Panc1 (cell line): ENCODE data around the gene STUB1. TPM values are rescaled to one million over a fixed set of nuclear protein-coding genes. Genes with fewer than 3 reads are reported as not detected.
A peak's percentile ranks its signal among the peaks of the same experiment; 100 is the strongest.

ENCODE experiments used
- ATAC-seq: fragments of 200-7000 bp; cut with Tn5 transposase; 2 replicates; pipeline ENCODE4 v1.9.1; 2020; ENCODE audit warnings: mild to moderate bottlenecking, moderate library complexity
- BruUV-seq: library from RNA; stranded (reverse); fragments of 400-500 nt; replicated peaks from 2 replicates; lab custom pipeline; 2021; lab: Mats Ljungman, UMichigan
- CTCF ChIA-PET: fragments of 300-600 bp; sonication (Branson Sonifier 250); formaldehyde crosslinking; loops from one replicate; lab custom pipeline; 2022; ENCODE audit warnings: antibody characterized with exemption; lab: Charles Lee
- POLR2A ChIA-PET: fragments of 300-600 bp; sonication (Branson Sonifier 250); formaldehyde crosslinking; loops from one replicate; lab custom pipeline; 2022; ENCODE audit warnings: antibody characterized with exemption; lab: Charles Lee
- DNase-seq: peaks from one replicate; pipeline ENCODE4 v3.0.0-alpha.2; 2010; ENCODE audit warnings: low read depth, low spot score
- H3K27ac ChIP-seq: 2 replicates; pipeline ENCODE4 v1.5.1; 2011; ENCODE audit warnings: mild to moderate bottlenecking, low read length, inconsistent platforms
- H3K27me3 ChIP-seq: fragments of 200-500 bp; sonication (Bioruptor generic); 2 replicates; pipeline ENCODE4 v1.6.0; 2014; ENCODE audit warnings: low read length, inconsistent platforms; ENCODE audit not compliant: control insufficient read depth, insufficient read depth
- H3K36me3 ChIP-seq: fragments of 200-500 bp; sonication (Bioruptor generic); 2 replicates; pipeline ENCODE4 v1.5.1; 2014; ENCODE audit warnings: inconsistent platforms, mild to moderate bottlenecking, low read length, moderate library complexity; ENCODE audit not compliant: control insufficient read depth, insufficient read depth
- H3K4me1 ChIP-seq: 2 replicates; pipeline ENCODE4 v1.5.1; 2011; ENCODE audit warnings: inconsistent platforms, mild to moderate bottlenecking, low read length, moderate library complexity; ENCODE audit not compliant: control insufficient read depth, insufficient read depth
- H3K4me3 ChIP-seq, 2 experiments: 2 replicates each; pipeline ENCODE4 v1.5.1; 2011 to 2012; ENCODE audit warnings: low read depth in 2 of 2, low read length in 2 of 2, mild to moderate bottlenecking in 2 of 2, inconsistent platforms in 1 of 2, moderate library complexity in 1 of 2
- H3K9me3 ChIP-seq: fragments of 200-500 bp; sonication (Bioruptor generic); 2 replicates; pipeline ENCODE4 v1.5.1; 2014; ENCODE audit warnings: low read depth, mild to moderate bottlenecking, inconsistent platforms, low read length, moderate library complexity; ENCODE audit not compliant: control insufficient read depth, insufficient read depth
- CTCF ChIP-seq: fragments of 450-650 bp; IDR thresholded peaks from 2 replicates; pipeline ENCODE4 v1.5.1; 2017; ENCODE audit warnings: mild to moderate bottlenecking
- POLR2AphosphoS5 ChIP-seq: IDR thresholded peaks from 2 replicates; pipeline ENCODE4 v1.6.1; 2012; ENCODE audit warnings: mild to moderate bottlenecking, low read depth, low read length, moderate library complexity
- REST ChIP-seq, 2 experiments: IDR thresholded peaks; 2 replicates each; pipeline ENCODE4 v1.6.1; 2011 to 2012; ENCODE audit warnings: low read depth in 2 of 2, control low read depth in 1 of 2, low read length in 1 of 2, mild to moderate bottlenecking in 1 of 2, moderate library complexity in 1 of 2; ENCODE audit not compliant: insufficient read depth in 1 of 2
- SIN3A ChIP-seq: IDR thresholded peaks from 2 replicates; pipeline ENCODE4 v1.6.1; 2012; ENCODE audit warnings: low read depth, mild to moderate bottlenecking, low read length, moderate library complexity, borderline replicate concordance; ENCODE audit not compliant: insufficient read depth
- TCF7L2 ChIP-seq: IDR thresholded peaks from 2 replicates; pipeline ENCODE4 v1.6.1; 2011; ENCODE audit warnings: mild to moderate bottlenecking, low read depth, low read length, inconsistent platforms
- in situ Hi-C: cut with HindIII; loops from 2 replicates; pipeline ENCODE4 v1.10.0; 2016; ENCODE audit warnings: low sequenced_read_pairs, low pct_unique_long_range_greater_than_20kb
- intact Hi-C: fragments of 100-400 bp; cut with micrococcal nuclease; formaldehyde crosslinking; loops from one replicate; pipeline ENCODE4 v1.10.0; 2022; ENCODE audit not compliant: unreplicated experiment
- total RNA-seq: library from RNA; stranded (reverse); gene quantifications from one replicate; pipeline ENCODE4 v1.2.1, GENCODE V29; 2021; ENCODE audit not compliant: unreplicated experiment

The STUB1 gene
- total RNA-seq, 1 experiment from 2014 or later = 217 TPM

DNA sequence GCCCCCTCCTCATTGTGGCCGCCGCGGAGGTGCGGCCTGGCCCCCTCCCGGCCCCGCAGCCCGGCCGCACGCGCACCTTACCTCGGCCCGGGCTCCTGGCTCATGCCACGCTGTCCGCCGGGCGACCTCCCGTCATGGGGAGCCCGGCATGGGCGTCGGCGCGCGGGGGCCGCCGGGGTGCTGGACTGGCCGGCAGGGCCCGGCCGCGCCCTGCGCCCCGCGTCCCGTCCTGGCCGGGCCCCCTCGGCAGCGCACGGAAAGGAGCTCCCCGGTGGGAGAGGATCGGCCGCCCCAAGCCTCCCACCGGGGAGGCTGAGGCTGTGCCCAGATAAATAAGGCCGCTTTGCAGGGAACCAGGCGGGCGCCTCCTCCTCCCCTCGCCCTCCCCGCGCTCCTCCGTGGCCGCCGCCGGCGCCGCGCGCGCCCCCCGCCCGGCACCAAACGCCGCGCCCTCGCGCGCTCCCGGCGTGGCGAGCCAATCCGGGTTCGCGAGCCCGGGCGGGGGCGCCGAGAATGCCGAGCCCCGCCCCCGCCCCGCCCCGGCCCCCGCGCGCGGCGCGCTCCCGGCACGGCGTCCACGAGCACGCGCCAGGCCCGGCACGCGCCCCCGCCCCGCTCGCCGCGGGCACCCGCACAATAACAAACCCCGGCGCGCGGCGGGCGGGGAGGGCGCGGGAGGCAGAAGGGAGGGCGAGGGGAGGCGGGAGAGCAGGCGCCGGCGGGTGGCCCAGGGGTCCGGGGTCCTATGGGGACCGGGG, 25.4 kb downstream of the STUB1 start, which contains the start of gene FBXL16:
Gene FBXL16 (minus strand): TSS at position 371 of the 758 bp plus-strand sequence. CDS start 8,396 bp downstream, outside the sequence.
- POLR2A ChIA-PET = no interaction called here
- Histone ChIP-seq H3K27me3 (no peaks in the 10 kb centered on the region), H3K36me3 (peaks cover 5% of the 10 kb centered on the region; the same call in 1 of the 2 replicates), H3K27ac (peak within 1 kb of the TSS; percentile 51; the same call in 1 of the 2 replicates), H3K4me3 (peak within 1 kb of the TSS; percentile 55 to 56), H3K9me3 (no peaks in the 10 kb centered on the region), H3K4me1 (peaks cover 15% of the 10 kb centered on the region)
- TF ChIP-seq POLR2AphosphoS5 (no peak), TCF7L2 (no peak), SIN3A (no peak), CTCF (no peak), REST (IDR thresholded peaks at IDR 0.05; ENCODE audit: insufficient read depth in 1 of 2, low read depth in 2 of 2, low read length in 1 of 2) (no peak)
- in situ Hi-C loops (no loop called here), intact Hi-C loops (no loop called here)
- BruUV-seq = no TSS peak
- ATAC-seq (peak; percentile 40), DNase-seq (no peak)
- CTCF ChIA-PET = no interaction called here

DNA sequence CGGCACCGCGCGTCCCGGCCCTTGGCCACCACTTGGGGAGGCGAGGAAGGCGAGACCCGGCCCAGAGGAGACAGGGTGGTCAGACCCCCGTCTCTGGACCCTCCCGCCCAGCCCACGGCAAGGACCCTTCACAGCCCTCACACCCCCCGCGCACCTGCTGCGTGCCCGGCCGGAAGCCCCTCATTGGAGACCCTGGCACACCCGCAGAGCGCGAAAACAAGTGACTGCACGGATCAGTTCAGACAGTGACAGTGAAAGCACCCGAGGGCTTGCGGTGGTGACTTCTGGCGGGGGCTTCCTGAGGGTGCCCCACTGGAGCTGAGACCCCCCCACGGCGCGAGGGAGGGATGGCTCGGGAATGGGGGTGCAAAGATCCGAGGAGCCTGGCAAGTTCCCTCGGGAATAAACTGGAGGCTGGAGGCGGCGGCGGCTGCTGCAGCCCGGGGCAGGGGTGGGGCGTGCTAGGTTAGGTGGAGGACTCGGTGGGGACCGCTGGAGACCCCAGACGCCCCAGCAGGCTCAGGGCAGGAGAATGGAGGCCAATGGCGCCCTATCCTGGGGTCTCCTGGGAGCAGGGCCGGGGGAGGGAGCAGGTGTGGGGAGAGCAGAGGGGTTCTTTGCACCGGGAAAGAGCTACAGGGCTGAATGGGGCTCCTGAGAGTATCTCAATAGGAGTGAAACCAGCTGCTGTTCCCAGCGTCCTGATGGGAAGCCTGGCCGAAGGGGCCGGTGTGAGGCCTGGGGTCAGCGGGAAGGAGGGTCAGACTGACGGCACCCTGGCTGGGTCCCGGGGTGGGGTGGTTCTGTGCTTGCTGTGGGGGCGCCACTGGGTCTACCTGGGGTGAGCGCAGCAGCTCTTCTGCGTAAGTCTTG, 26.2 kb downstream of the STUB1 start:
- H3K4me1 ChIP-seq = peaks cover 23% of the 10 kb centered on the region
- TF ChIP-seq TCF7L2 = no peak
- BruUV-seq = no TSS peak
- H3K36me3 ChIP-seq = peaks cover 5% of the 10 kb centered on the region; the same call in 1 of the 2 replicates
- POLR2A ChIA-PET = no interaction called here
- DNase-seq (no peak), ATAC-seq (peak; percentile 32)
- CTCF ChIA-PET = no interaction called here
- in situ Hi-C loops = no loop called here
- H3K4me3 ChIP-seq = peak overlapping the region; percentile 33 to 56
- H3K9me3 ChIP-seq = no peaks in the 10 kb centered on the region
- H3K27ac ChIP-seq = no peak overlapping the region
- intact Hi-C loops = no loop called here
- H3K27me3 ChIP-seq = no peaks in the 10 kb centered on the region
